Activated CD4-positive, alpha-beta T cell treated with anti-CD3 and anti-CD28 coated beads for 48 hours (primary cell): ENCODE measurements around the gene OR2T1.
"Not testable (repeated sequence)": the region's sequence is repeated elsewhere in the genome, so short reads cannot be mapped to it uniquely, and the experiment has no call there.

Experiments used
- DNase-seq: peaks from one replicate; pipeline ENCODE4 v3.0.0-alpha.2; 2020

Gene OR2T1

GRCh38 chr1:248402748-248403147 lies at the start of gene OR2T1:
Gene OR2T1, plus strand, starts transcription at chr1:248403048. Its CDS starts 3,100 bp downstream, at chr1:248406148.
- no peak for DNase-seq

- DNase-seq = no peak
Measured at GRCh38 chr1:248359415-248359814, 43.4 kb upstream of the OR2T1 start.

- no peak for DNase-seq
Measured at GRCh38 chr1:248361121-248361715, 41.6 kb upstream of the OR2T1 start, which contains the start of gene OR2T4. Gene OR2T4, plus strand, starts transcription at chr1:248361665. Its CDS starts 0 bp downstream, at chr1:248361665.

GRCh38 chr1:248366609-248367008 lies 36.2 kb upstream of the OR2T1 start:
- DNase-seq = no peak

DNA sequence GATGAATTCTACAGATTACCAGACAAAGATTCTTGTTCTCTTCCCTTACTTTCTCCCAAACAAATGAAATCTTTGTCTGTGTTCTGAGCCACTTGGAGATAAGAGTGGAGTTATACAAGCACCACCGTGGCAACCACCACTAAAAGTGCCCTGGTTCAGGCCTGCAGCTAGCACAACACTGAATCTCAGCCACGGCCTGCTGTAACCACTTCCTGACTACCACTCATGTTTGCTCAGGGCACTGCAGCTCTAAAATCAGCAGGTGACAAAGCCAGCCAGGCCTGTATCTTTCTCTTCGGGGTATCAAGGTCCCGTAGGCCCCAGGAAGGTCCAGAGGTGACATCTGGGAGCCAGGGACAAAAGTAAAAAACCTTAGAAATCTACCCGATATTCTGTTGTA lies 30.5 kb upstream of the OR2T1 start:
- peak; percentile 4 for DNase-seq

- DNase-seq = no peak
Measured at GRCh38 chr1:248373761-248374160, 29.1 kb upstream of the OR2T1 start.

GRCh38 chr1:248375446-248375845 lies 27.4 kb upstream of the OR2T1 start, which contains the start of gene OR2T6:
Gene OR2T6, plus strand, starts transcription at chr1:248375746. Its CDS starts 11,863 bp downstream, at chr1:248387609.
- no peak for DNase-seq

DNA sequence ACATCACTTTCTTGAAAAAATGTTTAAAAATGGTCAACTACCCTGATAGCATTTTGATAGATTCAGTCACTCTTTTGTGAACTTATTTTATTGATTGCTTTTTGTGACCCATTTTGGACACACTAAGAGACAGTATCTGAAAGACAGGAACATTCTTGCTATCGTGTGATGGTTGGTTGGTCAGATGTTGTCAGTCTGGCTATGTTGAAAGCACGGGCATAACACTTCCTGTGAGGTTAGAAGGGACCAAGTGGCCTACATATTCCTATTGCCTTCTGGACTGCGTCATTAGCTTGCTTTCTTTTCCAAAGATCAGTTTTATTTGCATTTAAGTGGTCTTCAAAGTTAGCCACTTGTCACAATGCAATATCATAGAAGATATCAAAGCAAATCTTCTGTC lies 25.9 kb upstream of the OR2T1 start:
- no peak for DNase-seq

- no peak for DNase-seq
Measured at GRCh38 chr1:248380854-248381253, 22.0 kb upstream of the OR2T1 start.

DNA sequence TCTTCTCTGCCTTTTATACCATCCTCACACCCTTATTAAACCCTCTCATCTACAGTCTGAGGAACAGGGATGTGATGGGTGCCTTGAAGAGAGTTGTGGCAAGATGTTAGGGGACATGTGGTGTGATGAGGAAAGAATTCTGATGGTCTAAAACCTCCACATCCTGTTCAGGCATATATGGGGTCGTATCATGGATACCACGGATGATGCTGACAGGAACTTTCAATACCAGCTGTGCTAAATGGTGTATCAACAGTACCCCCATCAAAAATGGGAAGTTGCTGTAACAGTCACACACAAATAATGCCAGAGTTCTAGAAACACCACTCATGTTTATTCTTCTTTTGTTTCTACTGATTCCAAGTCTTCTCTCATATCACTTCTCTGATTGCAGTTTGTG lies 14.4 kb upstream of the OR2T1 start:
- no peak for DNase-seq

- DNase-seq = no peak
Measured at GRCh38 chr1:248393050-248393449, 9.8 kb upstream of the OR2T1 start.

DNA sequence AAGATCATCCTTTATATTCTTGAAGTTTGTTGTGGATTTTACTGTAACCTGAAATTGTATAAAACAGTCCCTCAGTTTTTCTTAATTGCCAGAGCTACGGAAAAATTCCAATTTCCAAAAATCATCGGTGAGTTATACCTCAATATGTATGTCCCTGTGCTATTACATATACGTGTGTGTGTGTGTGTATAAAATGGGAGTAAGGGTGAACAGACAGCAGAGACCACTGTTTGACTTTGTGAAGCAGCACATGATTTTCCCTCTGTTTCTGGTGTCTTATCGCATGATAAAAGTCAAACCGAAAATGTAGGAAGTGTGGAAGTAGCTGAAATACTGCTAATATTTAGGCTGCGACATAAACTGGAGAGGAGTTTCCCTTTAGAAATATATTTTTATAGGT lies 1.2 kb downstream of the OR2T1 start:
- no peak for DNase-seq

DNA sequence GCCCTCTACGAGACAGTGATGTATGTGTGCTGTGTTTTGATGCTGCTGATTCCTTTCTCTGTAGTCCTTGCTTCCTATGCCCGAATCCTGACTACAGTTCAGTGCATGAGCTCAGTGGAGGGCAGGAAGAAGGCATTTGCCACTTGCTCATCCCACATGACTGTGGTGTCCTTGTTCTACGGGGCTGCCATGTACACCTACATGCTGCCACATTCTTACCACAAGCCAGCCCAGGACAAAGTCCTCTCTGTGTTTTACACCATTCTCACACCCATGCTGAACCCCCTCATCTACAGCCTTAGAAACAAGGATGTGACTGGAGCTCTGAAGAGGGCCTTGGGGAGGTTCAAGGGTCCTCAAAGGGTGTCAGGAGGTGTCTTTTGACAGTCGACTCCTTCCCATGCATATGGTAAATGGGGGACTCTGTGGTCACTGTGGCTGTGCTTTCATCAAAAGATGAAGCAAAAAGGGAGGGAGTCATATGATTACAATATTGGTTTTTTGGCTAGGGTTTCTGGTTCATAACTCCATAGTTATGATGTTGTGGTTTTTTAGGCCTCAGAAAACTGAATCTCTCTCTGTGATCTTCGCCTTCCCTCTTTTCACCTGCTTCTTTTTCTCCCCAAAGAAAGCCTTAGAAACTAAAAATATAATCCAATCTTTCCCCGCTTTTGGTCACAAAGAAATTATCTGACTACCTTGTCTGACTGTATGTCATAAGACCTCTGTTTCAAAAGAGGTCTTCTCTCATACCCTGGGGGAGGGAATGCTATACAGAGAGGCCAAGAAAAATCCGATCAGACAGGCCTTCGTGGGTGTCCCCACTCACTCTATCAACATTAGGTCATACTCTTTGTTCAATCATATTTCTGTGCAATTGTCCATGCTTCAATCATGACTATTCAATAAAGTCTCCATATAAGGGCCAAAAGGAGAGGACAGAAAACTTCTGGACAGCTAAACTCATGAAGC lies 4.2 kb downstream of the OR2T1 start:
- no peak for DNase-seq

DNA sequence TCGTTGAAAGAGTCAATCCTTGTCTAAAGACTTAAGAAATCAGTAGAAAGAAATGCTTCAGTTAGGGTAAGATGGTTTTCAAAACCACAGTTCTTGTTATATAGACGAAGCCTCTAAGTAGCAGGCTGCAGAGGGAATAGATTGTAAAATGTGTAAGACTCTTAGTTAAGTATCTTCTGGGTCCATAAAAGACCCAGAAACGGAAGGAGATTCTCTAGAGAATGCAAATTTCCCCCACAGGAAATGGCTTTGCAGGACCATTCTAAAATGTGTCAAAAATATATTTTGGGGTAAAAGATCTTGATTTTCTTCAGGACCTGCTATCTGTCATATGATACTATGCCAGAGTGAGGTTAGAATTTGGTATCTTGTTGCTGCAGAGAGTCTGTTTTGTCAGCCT lies 13.4 kb downstream of the OR2T1 start:
- DNase-seq = no peak

DNA sequence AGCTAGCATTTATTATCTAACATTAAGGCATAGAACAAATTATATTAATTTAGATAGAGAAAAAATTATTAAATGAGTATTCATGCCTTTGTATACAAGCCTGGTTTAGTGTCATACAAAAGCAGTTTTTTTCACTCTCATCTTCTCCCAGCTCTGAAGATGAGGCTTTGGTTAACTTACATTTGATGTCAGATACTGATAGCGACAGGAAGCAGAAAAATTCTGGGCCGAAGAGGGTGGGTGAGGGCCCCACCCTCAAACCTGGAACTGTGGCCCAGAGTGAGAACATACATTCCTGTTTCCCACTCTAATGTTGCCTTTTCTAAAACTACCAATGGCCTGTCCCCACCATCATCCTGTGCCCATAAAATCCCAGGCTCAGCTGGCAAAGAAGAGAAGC lies 15.0 kb downstream of the OR2T1 start:
- DNase-seq = no peak

- DNase-seq = no peak
Measured at GRCh38 chr1:248421384-248421783, 18.5 kb downstream of the OR2T1 start.

DNA sequence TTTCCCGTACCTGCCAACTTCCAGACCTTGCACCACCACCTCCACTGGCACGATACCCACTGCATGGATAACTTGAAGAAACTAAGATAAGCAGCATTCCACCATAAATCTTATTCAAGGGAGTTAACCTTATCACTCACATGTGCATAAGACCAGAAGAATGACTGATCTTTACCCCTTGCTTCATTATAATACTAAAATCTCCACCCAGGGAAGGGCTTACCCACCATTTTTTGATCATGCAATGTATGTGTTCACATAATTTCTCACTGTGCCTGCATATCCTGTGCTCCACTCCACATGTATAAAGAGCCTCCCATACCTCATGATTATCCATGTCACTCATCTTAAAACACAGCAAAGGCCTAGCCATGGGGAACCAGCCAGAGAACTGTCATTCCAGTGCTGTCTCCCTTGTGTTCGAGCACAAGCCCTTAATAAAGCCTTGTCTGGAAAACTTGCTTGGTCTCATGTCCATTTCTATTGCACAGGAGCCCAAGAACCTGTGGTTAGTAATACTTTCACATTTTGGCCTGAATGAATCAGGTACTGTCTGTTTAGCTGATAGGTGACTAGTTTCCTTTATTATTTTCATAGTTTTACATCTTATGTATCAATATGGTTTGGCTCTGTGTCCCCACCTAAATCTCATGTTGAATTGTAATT lies 24.8 kb downstream of the OR2T1 start:
- not testable (repeated sequence) for DNase-seq

- not testable (repeated sequence) for DNase-seq
Measured at GRCh38 chr1:248428192-248428533, 25.3 kb downstream of the OR2T1 start.

GRCh38 chr1:248431683-248432082 lies 28.8 kb downstream of the OR2T1 start:
- not testable (repeated sequence) for DNase-seq

DNA sequence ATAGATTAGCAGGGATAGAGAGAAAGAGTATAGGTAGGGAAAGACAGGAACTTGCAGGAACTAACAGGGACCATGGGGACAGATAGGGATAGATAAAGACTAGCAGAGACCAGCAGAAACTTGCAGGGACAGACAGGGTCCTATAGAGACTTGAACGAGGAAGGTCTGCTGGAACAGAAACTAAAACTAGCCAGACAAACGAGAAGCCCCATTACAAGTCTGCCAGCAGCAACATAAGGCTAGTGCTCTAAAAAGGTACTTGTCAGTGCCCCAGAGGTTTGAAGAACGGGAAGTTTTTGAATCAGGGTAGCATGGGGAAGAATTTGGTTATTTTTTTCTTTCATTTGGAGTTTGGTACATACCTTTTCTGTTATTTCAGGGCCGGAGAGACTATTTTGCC lies 29.4 kb downstream of the OR2T1 start:
- not testable (repeated sequence) for DNase-seq

GRCh38 chr1:248433811-248434415 lies 31.1 kb downstream of the OR2T1 start:
- not testable (repeated sequence) for DNase-seq

- DNase-seq = not testable (repeated sequence)
Measured at GRCh38 chr1:248434913-248435312, 32.1 kb downstream of the OR2T1 start.

DNA sequence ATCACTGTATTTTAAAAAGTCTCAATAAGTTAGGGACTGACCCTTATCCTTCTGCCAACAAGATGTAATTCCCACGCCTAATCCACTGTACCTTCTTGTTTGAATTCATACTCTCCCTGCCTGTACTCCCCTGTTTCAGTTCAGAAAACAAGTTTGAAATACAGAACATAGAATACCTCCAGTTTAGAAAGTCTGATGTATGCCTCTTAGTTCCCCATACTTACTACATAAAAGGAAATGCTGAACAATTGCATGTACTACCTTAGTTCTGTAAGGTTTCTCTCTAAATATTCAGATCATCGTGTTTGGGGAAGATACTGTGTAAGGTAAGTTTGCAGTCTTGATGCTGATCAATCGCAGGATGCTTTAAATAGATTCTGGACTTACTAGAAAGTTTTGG lies 33.5 kb downstream of the OR2T1 start:
- not testable (repeated sequence) for DNase-seq
